ENCODE measurements around the gene EXOC3L1.

EXOC3L1 gene

DNA sequence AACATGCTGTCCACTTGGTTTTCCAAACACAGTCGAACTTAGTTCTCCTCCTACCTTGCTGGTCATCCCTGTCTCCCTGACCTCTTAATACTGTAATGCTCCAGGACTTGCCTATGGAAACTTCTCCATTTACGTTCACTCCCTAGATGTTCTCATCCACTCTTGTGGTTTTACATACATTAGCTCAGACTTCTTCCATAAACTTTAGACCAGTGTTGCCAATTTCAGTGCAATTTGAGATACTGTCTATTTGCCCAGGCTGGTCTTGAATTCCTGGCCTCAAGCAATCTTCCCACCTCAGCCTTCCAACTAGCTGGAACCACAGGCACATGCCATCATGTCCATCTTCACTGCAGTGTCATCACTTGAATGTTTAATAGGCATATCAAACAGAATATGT lies 7.6 kb downstream of the EXOC3L1 start:
- Histone ChIP-seq H3K4me3 (replicated peaks; ENCODE audit: insufficient read depth, low read length) (peak overlapping the region; percentile 96; the same call in 1 of the 2 replicates), H3K27ac (replicated peaks) (no peak overlapping the region), H3K27me3 (ENCODE audit: insufficient read depth, poor library complexity, severe bottlenecking) (peaks cover 10% of the 10 kb centered on the region)
- TF ChIP-seq, protein P1, sequence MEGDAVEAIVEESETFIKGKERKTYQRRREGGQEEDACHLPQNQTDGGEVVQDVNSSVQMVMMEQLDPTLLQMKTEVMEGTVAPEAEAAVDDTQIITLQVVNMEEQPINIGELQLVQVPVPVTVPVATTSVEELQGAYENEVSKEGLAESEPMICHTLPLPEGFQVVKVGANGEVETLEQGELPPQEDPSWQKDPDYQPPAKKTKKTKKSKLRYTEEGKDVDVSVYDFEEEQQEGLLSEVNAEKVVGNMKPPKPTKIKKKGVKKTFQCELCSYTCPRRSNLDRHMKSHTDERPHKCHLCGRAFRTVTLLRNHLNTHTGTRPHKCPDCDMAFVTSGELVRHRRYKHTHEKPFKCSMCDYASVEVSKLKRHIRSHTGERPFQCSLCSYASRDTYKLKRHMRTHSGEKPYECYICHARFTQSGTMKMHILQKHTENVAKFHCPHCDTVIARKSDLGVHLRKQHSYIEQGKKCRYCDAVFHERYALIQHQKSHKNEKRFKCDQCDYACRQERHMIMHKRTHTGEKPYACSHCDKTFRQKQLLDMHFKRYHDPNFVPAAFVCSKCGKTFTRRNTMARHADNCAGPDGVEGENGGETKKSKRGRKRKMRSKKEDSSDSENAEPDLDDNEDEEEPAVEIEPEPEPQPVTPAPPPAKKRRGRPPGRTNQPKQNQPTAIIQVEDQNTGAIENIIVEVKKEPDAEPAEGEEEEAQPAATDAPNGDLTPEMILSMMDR (IDR thresholded peaks at IDR 0.05; ENCODE audit: insufficient read depth, low read length) = no peak
- TF ChIP-seq POLR2AphosphoS5 (IDR thresholded peaks at IDR 0.05; ENCODE audit: low read depth) (no peak), SPI1 (IDR thresholded peaks at IDR 0.05; ENCODE audit: borderline replicate concordance, low read depth) (no peak), GABPA (IDR thresholded peaks at IDR 0.05; ENCODE audit: low read depth) (no peak), REST (IDR thresholded peaks at IDR 0.05; ENCODE audit: insufficient replicate concordance, low read depth) (no peak)
- DNase-seq (ENCODE audit: low read depth in 1 of 2, low spot score in 1 of 2) = no peak

DNA sequence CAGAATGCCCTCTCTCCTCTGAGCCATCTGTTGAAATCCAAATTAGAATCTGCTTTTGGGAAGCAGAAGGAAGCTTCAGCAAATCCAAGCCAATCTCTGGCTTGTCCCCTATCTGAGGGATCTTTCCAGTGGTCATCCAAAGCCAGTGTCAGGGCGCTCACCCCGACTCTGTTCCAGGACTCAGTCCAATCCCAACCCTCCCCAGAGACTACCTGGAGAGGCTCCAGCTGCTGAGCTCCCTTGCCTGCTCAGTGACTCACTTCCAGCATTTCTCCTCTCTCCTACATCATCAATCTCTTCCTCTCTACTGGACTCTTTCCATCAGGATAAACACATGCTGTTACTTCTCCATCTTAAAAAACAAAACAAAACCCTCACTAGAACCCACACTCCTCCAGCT lies 8.6 kb downstream of the EXOC3L1 start:
- peaks cover 10% of the 10 kb centered on the region for H3K27me3 ChIP-seq (ENCODE audit: insufficient read depth, poor library complexity, severe bottlenecking)
- TF ChIP-seq, protein P1 (IDR thresholded peaks at IDR 0.05; ENCODE audit: insufficient read depth, low read length) = no peak
- no peak for TF ChIP-seq GABPA (IDR thresholded peaks at IDR 0.05; ENCODE audit: low read depth)
- no peak for TF ChIP-seq SPI1 (IDR thresholded peaks at IDR 0.05; ENCODE audit: borderline replicate concordance, low read depth)
- no peak for TF ChIP-seq POLR2AphosphoS5 (IDR thresholded peaks at IDR 0.05; ENCODE audit: low read depth)
- TF ChIP-seq REST (IDR thresholded peaks at IDR 0.05; ENCODE audit: insufficient replicate concordance, low read depth) = no peak
- DNase-seq (ENCODE audit: low read depth in 1 of 2, low spot score in 1 of 2) = no peak

DNA sequence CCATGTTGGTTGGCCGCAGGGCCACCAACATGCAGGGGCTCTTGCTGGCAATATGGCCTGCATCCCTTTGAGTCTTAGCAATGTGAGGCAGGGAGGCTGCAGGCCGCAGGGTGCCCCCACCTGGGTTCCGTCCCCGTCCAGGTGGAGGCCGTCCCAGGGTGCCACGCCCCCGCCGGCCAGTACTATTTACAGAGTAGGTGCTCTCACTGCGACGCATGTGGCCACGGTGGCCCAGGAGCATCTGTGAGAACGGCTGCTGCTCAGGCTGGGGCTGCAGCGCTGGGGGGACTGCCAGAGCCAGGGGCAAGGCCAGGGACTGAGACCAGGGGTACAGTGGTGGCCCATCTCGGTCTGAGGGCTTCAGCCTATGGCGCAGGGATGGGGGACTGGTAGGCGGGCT lies 9.8 kb downstream of the EXOC3L1 start:
- no peak for TF ChIP-seq REST (IDR thresholded peaks at IDR 0.05; ENCODE audit: insufficient replicate concordance, low read depth)
- TF ChIP-seq, protein P1 (IDR thresholded peaks at IDR 0.05; ENCODE audit: insufficient read depth, low read length) = no peak
- no peak for TF ChIP-seq SPI1 (IDR thresholded peaks at IDR 0.05; ENCODE audit: borderline replicate concordance, low read depth)
- TF ChIP-seq GABPA (IDR thresholded peaks at IDR 0.05; ENCODE audit: low read depth) = no peak
- TF ChIP-seq POLR2AphosphoS5 (IDR thresholded peaks at IDR 0.05; ENCODE audit: low read depth) = no peak
- H3K27me3 ChIP-seq (ENCODE audit: insufficient read depth, poor library complexity, severe bottlenecking) = peaks cover 10% of the 10 kb centered on the region
- no peak overlapping the region for H3K4me3 ChIP-seq (replicated peaks; ENCODE audit: insufficient read depth, low read length)
- no peak for DNase-seq (ENCODE audit: low read depth in 1 of 2, low spot score in 1 of 2)
- H3K27ac ChIP-seq (replicated peaks) = no peak overlapping the region

More for the DNA sequence above, 8.6 kb downstream of the EXOC3L1 start:
- H3K4me3 ChIP-seq (replicated peaks; ENCODE audit: insufficient read depth, low read length) = no peak overlapping the region
- H3K27ac ChIP-seq (replicated peaks) = no peak overlapping the region

All from HL-60 (cell line).